IPS DF 4.7 (cell line): ENCODE measurements around the gene KCNF1.

ENCODE experiments used
- DNase-seq: peaks from one replicate; pipeline ENCODE4 v3.0.0-alpha.2; 2013; ENCODE audit warnings: low spot score; ENCODE audit errors: extremely low read depth

The KCNF1 gene, protein sequence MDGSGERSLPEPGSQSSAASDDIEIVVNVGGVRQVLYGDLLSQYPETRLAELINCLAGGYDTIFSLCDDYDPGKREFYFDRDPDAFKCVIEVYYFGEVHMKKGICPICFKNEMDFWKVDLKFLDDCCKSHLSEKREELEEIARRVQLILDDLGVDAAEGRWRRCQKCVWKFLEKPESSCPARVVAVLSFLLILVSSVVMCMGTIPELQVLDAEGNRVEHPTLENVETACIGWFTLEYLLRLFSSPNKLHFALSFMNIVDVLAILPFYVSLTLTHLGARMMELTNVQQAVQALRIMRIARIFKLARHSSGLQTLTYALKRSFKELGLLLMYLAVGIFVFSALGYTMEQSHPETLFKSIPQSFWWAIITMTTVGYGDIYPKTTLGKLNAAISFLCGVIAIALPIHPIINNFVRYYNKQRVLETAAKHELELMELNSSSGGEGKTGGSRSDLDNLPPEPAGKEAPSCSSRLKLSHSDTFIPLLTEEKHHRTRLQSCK

DNA sequence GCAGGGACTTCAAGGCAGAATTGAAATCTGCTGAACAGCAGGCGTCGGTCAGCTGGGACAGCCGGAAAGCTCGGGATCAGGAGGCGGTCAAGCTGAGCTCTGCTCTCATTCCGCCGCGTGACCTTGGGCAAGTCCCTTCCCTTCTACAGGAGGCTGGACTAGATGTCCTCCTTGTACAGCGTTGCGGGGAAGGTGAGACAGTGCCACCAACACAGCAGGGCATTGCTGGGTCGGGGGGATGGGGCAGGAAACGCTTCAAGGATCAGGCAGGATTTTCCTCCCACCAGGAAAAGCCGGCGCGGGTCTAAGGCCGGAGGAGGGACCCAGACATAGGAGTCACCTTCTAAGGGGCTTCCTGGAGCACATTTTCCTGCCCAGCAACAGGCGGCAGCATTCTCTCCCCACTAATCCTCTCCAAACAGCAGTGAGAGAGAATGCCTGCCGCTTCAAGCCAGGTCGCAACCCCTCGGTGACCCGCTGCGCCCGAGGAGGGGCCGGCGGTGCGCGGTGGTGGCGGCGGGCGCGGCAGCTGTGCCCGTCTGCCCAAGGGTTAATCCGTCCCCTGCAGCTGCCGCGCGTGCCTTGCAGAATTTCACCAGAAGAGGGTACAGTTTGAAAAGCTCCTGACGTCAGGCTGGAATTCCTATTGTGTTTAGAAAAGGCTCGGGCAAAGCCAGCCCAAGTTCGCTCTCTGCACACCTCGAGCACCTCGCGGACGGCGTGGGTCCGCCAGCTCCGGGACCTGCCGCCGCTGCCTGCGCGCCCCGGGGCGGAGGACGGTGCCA is at the start of gene KCNF1:
KCNF1 (plus strand) TSS at position 644 of the 785 bp plus-strand sequence. CDS start 493 bp downstream, outside the sequence.
- DNase-seq: no peak

DNA sequence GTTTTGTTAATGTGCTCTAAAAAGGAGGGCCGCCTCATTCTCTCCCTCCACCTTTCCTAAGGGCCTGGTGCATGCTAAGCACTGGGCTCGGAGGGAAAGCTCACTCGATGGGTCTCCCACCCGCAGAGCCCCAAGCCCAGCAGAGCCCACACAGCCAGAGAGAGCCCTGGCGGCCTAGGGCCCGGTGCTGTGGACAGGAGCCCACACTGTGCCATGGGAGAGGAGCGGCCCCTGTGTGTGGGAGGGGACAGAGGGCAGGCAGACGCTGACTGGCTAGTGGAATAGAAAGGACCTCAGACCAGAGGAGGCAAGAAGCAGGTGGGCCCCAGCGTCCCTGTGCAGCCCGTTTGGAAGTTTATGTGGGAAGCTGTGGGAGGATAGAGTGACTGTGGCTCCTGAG is 49.4 kb upstream of the KCNF1 start:
- DNase-seq: no peak

DNA sequence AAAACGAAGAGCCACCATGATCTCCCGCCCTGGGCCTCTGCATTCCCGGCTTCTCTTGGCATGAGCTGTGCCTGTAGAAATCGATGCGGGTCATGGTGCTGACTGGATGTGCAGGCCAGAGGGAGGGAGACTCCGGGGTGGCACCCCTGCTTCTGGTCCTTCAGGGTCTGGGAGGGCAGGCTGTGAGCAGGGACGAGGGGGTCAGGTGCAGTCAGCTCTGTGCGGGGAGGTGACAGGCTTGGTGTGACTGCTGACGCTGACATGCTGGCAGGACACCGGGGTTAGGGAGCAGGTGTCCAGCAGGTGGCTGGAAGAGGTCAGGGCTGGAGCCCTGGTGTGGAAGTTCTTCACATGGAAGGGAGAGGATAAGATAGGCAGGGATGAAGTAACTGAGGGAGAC is 48.7 kb upstream of the KCNF1 start:
- DNase-seq: no peak

GRCh38 chr2:10863837-10864236 is 47.9 kb upstream of the KCNF1 start:
- no peak for DNase-seq

GRCh38 chr2:10864251-10864650 is 47.5 kb upstream of the KCNF1 start:
- DNase-seq: no peak

- DNase-seq: no peak
Measured at GRCh38 chr2:10864861-10865636, 46.7 kb upstream of the KCNF1 start.

DNA sequence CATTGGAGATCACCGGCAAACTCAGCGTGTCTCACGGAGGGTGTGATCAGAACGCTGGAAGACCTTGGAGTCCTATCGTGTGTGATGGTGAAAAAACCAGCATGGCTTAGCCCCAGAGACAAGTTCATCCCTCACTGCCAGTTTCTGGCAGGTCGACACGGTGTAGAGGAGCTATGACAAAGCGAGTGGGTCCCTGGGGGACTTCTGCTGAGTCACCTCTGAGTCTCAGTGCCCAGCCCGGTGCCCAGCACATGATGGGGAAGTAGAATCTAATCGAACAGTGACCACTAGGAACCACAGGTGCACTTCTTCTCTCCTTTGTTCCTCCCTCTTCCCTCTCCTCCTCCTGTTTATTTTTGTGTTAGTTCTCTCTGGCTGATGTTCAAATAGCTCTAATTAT is 45.9 kb upstream of the KCNF1 start:
- no peak for DNase-seq

GRCh38 chr2:10867692-10868420 is 43.9 kb upstream of the KCNF1 start:
- DNase-seq: no peak

DNA sequence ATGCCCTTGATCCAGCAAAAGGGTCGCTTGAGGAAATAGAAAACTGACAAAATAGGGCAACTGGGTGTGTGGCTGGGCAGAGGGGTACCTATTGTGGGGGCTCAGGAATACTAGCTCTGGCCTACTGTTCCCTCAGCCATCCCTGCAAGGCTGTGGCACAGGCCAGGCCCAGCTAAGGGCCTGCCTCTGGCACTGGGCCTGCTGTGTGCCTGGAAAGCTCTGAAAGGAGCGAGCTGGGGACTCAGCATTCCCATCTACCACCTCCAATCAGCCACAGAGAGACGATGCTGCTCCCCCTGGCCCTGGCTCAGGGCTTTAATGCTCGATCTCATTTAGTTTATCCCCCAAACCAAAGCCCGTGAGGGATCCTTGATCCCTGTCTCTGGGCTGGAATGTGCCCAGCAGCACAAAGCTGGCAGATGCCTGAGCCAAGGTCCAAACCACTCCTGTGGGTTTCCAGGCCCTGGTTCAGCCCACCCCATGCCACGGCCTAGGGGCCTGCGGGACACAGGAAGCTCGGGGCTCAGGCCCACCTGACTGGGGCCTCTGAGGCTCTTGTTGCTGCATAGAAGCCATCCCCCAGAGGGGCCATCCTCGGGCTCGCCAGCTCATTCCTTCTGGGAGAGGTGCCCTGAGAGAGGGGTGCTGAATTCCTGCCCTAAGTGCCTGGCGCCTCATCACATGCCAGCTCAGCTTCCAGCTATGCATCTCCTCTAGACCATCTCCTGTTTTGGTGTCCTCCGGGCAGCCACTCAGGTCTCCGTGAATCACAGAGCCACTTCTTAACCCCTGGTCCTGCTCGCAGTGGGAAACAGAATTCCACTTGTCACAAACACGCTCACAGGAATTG is 43.0 kb upstream of the KCNF1 start:
- no peak for DNase-seq

GRCh38 chr2:10871978-10872377 is 39.8 kb upstream of the KCNF1 start:
- DNase-seq: no peak

GRCh38 chr2:10873171-10873570 is 38.6 kb upstream of the KCNF1 start:
- DNase-seq: no peak

DNA sequence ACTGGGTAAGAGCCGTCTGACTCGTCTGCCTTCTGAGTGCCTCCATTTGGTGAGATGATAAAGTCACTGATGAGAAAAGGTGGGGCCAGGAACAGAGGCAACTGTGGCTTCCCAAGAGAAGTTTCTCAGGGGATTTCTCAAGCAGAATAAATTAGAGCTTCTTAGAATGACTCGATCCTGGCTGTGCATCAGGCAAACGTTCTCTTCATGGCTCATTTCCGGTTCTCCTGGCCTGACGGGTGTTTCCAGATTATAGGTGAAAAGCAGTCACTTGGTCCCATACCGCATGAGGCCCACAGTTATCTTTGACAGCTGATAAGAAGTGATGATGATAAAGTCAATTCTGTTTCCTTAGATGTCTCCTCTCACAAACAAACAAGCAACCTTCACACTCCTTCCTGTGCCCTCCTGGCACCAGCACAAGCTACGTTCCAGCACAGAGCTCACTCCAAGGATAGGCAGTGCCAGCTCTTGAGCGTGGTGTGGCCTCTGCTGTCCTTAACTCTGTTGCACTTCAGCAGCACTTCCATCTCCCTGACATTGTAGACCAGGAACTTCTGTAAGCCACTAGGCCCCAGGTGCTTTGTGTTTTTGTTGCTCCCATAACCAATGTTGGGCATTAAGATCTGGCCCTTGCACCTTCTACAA is 37.8 kb upstream of the KCNF1 start:
- no peak for DNase-seq

GRCh38 chr2:10875126-10875525 is 36.6 kb upstream of the KCNF1 start:
- no peak for DNase-seq

DNA sequence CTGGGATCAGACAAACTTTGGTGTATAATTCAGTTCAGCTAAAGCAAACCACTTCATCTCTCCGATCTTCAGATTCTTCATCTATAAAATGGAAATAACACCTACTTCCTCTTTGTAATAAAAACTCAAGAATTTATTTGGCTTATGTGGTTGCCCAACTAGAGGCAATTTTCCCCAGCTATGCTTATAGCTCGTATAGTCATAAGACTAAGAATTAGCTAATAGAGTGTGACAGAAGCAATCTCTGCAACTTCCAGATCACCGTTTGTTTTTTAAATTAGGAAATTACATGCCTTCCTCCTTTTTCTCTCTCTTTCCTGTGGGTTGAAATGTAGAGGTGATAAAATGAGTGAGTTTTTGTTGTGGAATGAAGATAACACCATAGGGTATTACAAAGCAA is 35.3 kb upstream of the KCNF1 start:
- no peak for DNase-seq

DNA sequence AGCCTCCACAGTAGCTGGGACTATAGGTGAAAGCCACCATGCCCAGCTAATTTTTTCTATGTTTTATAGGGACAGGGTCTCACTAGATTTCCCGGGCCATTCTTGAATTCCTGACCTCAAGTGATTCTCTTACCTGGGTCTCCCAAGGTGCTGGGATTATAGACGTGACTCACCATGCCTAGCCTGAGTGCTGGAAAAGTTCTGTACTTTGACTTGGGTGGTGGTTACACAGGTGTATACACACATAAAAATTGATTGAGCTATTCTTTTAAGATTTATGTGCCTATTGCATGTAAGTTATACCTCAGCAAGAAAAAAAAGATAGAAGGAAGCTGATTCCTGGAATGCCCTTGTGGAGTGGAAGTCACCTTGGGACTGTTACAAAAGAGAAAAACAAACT is 34.8 kb upstream of the KCNF1 start:
- DNase-seq: no peak

- no peak for DNase-seq
Measured at GRCh38 chr2:10877651-10878111, 34.1 kb upstream of the KCNF1 start.

DNA sequence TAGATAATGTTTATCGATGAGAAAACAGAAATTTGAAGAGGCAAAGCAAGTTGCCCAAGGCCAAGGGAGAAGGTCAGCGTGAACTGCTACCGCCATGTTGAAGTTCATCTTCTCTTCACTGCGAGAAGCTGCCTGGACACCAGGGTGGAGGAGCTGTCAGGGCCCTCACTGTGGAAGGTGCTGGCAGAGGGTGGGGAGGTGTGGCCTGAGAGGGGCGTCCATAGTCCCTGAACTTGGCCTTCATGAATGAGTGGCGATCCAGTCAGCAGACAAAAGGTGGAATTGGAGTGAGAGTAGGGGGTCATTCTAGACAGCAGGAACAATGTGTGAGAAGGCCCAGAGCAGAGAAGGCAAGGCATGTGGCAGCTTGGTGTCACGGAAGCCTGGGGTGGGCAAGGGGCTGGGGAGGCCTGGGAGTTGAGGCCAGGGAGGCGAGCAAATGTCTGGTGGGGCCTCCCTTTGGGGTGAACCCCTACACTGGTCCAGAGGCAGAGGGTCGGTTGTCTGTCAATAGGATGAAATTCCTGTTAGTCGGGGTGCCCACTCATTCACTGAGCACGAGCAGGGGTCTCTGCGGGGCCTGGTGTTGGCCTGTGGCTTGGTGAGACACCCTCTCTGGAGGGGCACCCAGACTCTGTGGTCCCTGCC is 33.3 kb upstream of the KCNF1 start:
- DNase-seq: no peak

GRCh38 chr2:10879159-10879558 is 32.6 kb upstream of the KCNF1 start:
- DNase-seq: no peak
